PFSK-1 (cell line): ENCODE measurements around the gene USP22.

ENCODE experiments used
- FOXP2 ChIP-seq: optimal IDR thresholded peaks from 2 replicates; pipeline ENCODE3; 2011; ENCODE audit warnings: borderline replicate concordance, control low read depth, inconsistent platforms; ENCODE audit not compliant: insufficient read depth; ENCODE audit errors: extremely low read length, extremely low read depth
- POLR2AphosphoS5 ChIP-seq: IDR thresholded peaks from 2 replicates; pipeline ENCODE4 v1.6.1; 2012; ENCODE audit warnings: low read depth, mild to moderate bottlenecking, control low read depth, low read length, moderate library complexity
- SIN3A ChIP-seq: IDR thresholded peaks from 2 replicates; pipeline ENCODE4 v1.6.1; 2012; ENCODE audit warnings: mild to moderate bottlenecking, low read length, moderate library complexity, borderline replicate concordance; ENCODE audit not compliant: insufficient read depth
- TAF1 ChIP-seq: IDR thresholded peaks from 2 replicates; pipeline ENCODE4 v1.6.1; 2012; ENCODE audit warnings: low read length, control low read depth, borderline replicate concordance; ENCODE audit not compliant: insufficient read depth
- TF ChIP-seq, protein P1 (sequence below), 2 experiments: IDR thresholded peaks; 2 replicates each; pipeline versions ENCODE4 v1.6.1 to v1.8.0; 2011 to 2012; ENCODE audit warnings: low read depth in 2 of 2, low read length in 2 of 2, control low read depth in 1 of 2, inconsistent platforms in 1 of 2, mild to moderate bottlenecking in 1 of 2, moderate library complexity in 1 of 2; ENCODE audit not compliant: insufficient read depth in 1 of 2

Gene USP22

DNA sequence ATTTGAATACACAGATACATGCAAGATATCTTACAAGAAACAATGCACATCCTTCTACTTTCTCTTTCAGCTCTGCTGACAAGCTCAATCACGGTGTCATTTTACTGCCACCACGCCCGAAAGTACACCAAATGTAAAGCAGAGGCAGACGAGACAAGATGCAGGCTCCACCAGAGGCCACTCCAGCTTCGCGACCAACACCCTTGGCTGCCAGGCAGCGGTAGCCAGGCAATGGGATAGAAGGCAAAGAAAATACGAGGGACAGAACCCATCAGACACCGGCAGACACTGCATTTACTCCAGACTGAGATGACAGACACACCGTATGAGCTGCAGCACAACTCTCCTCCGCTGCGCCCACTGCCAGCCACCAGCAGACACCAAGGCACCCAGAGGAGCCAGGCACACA, 41.0 kb downstream of the USP22 start:
- TF ChIP-seq POLR2AphosphoS5: no peak; the same call in 1 of the 2 replicates
- TF ChIP-seq, protein P1, sequence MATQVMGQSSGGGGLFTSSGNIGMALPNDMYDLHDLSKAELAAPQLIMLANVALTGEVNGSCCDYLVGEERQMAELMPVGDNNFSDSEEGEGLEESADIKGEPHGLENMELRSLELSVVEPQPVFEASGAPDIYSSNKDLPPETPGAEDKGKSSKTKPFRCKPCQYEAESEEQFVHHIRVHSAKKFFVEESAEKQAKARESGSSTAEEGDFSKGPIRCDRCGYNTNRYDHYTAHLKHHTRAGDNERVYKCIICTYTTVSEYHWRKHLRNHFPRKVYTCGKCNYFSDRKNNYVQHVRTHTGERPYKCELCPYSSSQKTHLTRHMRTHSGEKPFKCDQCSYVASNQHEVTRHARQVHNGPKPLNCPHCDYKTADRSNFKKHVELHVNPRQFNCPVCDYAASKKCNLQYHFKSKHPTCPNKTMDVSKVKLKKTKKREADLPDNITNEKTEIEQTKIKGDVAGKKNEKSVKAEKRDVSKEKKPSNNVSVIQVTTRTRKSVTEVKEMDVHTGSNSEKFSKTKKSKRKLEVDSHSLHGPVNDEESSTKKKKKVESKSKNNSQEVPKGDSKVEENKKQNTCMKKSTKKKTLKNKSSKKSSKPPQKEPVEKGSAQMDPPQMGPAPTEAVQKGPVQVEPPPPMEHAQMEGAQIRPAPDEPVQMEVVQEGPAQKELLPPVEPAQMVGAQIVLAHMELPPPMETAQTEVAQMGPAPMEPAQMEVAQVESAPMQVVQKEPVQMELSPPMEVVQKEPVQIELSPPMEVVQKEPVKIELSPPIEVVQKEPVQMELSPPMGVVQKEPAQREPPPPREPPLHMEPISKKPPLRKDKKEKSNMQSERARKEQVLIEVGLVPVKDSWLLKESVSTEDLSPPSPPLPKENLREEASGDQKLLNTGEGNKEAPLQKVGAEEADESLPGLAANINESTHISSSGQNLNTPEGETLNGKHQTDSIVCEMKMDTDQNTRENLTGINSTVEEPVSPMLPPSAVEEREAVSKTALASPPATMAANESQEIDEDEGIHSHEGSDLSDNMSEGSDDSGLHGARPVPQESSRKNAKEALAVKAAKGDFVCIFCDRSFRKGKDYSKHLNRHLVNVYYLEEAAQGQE (IDR thresholded peaks at IDR 0.05; ENCODE audit: insufficient read depth in 1 of 2, low read depth in 2 of 2, low read length in 2 of 2): no peak
- no peak for TF ChIP-seq SIN3A
- no peak for TF ChIP-seq TAF1
- TF ChIP-seq FOXP2: no peak

DNA sequence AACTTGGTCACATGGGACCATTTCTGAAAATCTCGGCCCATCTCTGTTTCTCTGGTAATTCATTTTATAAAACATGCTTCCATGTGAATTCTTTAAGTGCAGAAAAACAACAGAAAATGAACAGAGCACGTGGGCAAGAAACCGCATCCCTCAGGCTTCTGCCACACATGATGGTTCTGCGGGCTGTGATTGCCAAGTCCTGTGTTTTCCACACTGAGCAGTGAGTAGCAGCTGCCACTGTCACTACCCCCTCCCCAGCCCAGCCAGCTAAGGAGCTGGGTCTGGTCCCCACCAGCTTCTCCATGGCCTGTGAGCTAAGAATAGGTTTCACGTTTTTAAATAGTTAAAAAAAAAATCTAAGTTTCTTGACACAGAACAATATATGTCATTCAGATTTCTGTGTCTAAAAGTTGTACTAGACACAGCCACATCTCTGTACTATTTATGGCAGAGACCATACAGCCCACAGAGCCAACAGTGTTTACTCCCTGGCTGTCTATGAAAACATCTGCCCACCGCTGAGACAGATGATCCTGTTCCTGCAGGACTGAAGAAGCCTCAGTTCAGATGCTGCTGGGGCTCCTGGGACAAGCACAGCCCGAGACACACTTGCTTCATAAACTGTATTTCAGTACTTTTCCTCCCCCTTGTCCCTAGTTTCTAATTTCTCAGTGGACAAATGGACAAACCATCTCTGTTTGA, 41.5 kb downstream of the USP22 start:
- TF ChIP-seq SIN3A: no peak
- TF ChIP-seq FOXP2: no peak
- no peak for TF ChIP-seq POLR2AphosphoS5
- no peak for TF ChIP-seq TAF1
- TF ChIP-seq, protein P1 (IDR thresholded peaks at IDR 0.05; ENCODE audit: insufficient read depth in 1 of 2, low read depth in 2 of 2, low read length in 2 of 2): no peak

GRCh38 chr17:20999841-21000532, 42.8 kb downstream of the USP22 start:
- TF ChIP-seq TAF1 (no peak), FOXP2 (no peak), POLR2AphosphoS5 (no peak), SIN3A (no peak)
- TF ChIP-seq, protein P1 (IDR thresholded peaks at IDR 0.05; ENCODE audit: insufficient read depth in 1 of 2, low read depth in 2 of 2, low read length in 2 of 2): no peak

GRCh38 chr17:20999044-20999573, 43.7 kb downstream of the USP22 start:
- TF ChIP-seq, protein P1 (IDR thresholded peaks at IDR 0.05; ENCODE audit: insufficient read depth in 1 of 2, low read depth in 2 of 2, low read length in 2 of 2): no peak
- TF ChIP-seq SIN3A (no peak), POLR2AphosphoS5 (no peak; the same call in 1 of the 2 replicates), TAF1 (no peak), FOXP2 (no peak)
